ENCODE data around the gene CDCA4.
"Not testable (repeated sequence)": the region's sequence is repeated elsewhere in the genome, so short reads cannot be mapped to it uniquely, and the experiment has no call there.

The CDCA4 gene

GRCh38 chr14:105056303-105056831 lies 35.5 kb upstream of the CDCA4 start:
- DNase-seq, result no peak

- DNase-seq, result no peak
Observed at GRCh38 chr14:105055736-105056302, 34.9 kb upstream of the CDCA4 start.

- no peak for DNase-seq
Observed at GRCh38 chr14:105055334-105055733, 34.5 kb upstream of the CDCA4 start.

- DNase-seq, result no peak
Observed at GRCh38 chr14:105053996-105054395, 33.1 kb upstream of the CDCA4 start.

DNA sequence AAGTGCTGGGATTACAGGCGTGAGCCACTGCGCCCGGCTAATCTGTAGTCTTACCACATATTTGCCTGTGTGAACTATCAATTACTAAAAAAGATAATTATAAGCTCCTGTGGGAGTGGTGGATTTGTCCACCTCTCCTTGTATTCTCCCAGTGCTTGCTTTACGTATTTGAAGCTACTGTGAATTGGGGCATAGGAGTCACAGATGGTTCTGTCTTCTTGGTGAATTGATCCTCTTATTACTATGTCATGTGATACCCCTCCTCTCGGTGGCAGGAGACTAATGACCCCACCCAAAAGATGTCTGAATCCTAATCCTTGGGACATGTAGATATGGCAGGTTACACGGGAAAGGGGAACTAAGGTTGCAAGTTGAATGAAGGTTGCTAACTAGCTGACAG lies 32.5 kb upstream of the CDCA4 start:
- DNase-seq, result no peak

GRCh38 chr14:105052110-105052458 lies 31.2 kb upstream of the CDCA4 start:
- no peak for DNase-seq

DNA sequence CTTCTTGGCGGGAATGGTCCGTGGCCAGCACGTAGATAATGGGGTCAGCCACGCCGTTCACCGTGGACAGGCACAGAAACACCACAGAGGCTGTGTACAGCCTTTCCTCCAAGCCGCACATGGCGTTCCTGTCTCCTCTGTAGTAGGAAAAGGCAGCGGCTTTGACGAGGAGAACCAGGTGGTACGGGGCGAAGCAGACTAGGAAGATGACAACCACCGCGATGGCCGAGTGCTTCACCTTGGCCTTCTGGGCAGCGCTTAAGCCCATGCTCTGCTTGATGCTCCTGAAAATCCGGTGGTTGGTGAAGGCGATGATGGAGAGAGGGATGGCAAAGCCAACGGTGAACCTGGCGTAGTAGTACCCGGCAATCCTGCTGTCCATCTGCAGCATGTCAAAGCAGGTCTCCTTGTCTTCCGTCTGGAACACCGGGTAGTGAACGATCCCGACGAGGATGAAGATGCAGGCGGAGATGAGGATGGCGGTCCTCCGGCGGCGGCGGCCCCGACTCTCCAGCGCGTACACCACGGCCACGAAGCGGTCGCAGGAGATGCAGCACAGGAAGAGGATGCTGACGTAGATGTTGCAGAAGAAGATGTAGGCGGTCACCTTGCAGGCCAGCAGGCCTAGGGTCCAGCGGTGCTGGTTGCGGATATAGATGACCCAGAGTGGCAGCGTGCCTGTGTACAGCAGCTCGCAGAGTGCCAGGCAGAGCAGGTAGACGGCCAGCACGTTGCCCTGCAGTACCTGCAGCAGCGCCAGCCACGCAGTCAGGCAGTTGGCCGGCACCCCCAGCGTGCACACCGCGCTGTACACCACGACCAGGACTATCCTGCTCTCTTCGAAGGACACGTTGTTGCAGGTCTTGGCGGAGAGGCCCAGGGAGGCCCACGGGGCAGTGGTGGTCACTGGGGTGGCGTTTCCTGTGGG lies 30.6 kb upstream of the CDCA4 start:
- no peak for DNase-seq

DNA sequence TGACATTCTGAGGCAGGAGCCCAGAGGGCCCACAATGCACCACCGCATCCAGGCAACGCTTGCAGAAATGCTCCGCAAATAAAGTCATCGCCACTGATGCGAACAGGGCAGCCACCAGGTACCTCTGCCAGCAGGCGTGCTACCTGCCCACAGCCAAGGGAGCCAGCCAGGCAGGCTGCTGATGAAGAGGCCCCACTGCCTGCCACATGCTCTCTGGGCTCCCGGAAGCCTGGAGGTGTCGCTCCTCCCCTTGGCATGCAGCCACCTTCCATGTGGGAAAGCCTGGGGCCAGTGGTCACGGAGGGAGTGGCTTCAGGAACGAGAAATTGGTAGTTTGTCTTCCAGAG lies 29.6 kb upstream of the CDCA4 start:
- DNase-seq, result no peak

- no peak for DNase-seq
Observed at GRCh38 chr14:105049753-105050550, 29.1 kb upstream of the CDCA4 start.

GRCh38 chr14:105047283-105048016 lies 26.6 kb upstream of the CDCA4 start:
- DNase-seq, result no peak

DNA sequence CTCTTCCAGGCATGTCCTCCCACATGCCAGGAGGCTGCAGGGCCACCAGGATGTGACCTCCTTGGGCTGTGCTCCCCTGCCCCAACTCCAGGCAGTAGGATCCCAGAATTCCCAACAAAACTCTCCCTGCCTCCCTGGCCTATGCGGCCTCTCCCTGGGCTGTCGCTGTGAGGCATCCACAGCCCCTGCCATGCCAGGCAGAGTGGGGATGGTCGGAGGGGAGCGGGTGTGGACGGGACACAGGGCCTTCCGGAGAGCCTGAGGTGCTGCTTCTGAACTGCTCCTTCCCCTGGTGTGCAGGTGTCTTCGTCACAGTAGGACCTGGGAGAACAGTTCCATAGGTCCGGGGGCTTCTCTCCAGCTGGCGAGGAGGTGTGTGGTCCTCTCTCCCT lies 26.0 kb upstream of the CDCA4 start:
- DNase-seq, result no peak

GRCh38 chr14:105045710-105046326 lies 24.9 kb upstream of the CDCA4 start:
- peak; percentile 94 for DNase-seq

GRCh38 chr14:105043641-105044040 lies 22.8 kb upstream of the CDCA4 start:
- no peak for DNase-seq

- DNase-seq, result no peak
Observed at GRCh38 chr14:105042813-105043212, 21.9 kb upstream of the CDCA4 start.

DNA sequence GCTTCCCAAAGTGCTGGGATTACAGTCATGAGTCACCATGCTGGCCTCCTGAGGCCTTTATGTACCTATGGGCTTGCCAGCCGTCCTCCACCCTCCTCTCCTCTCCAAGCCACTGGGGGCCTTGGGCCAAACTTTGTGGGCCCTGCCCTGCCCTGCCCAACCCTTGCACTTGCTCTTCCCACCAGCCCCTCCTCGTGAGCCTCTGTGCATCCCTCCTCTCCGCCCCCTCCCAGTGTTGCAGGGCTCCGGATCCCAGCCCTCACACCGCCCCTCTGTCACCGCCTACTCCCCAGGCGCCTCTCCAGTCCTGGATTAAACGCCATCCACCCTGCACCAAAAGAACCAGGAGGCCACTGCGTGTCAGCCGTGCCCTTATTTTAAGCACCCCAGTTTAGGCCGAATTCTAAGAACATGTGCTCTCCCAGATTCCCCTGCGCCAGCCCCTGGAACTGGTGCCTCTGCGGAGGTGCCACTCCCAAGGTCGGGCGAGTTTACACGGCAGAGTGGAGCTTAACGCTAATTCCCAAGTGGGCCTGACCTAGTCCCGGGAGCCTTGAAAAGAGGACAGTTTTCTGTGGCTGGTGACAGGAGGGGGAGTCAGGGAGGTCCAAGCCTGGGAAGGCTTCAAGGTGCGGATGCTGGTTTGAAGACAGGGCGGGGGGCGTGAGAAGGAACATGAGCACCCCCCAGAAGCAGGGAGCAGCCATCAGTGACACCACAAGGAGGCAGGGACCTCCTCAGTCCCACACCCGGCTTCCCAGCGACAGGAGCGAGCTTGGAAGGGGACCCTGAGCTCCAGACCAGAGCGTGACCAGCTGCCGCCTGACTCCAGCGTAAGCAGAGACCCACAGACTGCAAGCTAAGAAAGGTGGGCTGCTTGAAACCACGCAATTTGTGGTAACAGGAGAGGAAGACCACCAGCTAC lies 21.2 kb upstream of the CDCA4 start:
- no peak for DNase-seq

- no peak for DNase-seq
Observed at GRCh38 chr14:105039458-105040205, 18.7 kb upstream of the CDCA4 start.

DNA sequence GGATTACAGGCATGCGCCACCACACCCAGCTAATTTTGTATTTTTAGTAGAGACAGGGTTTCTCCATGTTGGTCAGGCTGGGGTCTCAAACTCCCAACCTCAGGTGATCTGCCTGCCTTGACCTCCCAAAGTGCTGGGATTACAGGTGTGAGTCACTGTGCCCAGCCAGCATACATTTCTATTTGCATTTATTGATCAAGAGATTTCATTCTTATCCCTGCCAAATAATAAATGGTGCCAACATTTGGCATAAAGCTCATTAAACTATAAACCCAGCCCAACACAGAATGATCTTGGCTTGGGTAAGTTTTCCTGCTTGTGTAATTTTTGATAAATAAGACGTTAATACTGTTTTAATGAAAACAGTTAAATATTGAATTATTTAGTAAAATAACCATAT lies 14.7 kb upstream of the CDCA4 start:
- not testable (repeated sequence) for DNase-seq

DNA sequence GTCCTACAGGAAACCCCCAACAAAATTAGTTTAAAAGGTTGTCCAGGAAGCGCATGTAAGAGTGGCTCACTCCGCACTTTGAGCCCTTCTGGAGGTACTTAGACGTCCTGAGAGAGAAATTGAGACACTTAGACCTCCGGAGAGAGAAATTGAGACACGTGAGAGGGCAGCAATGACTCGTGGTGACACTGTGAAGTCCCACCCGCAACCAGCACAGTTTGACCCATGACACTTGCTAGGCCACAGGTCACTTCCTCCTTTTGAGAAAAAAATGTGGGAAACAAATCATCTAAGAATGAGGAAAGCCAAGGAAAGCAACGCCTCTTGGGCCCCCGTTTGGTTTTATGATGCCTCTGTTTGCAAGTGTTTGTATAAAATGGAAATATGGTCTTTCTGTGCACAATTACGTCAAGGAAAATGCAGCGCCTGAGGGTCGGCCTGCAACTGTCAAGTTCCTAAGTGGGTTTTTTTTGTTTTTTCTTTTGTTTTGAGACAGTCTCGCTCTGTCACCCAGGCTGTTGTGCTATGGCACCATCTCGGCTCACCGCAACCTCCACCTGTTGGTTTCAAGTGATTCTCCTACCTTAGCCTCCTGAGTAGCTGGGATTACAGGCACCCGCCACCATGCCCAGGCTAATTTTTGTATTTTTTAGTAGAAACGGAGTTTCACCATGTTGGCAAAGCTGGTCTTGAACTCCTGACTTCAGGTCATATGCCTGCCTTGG lies 13.6 kb upstream of the CDCA4 start:
- DNase-seq, result no peak

- not testable (repeated sequence) for DNase-seq
Observed at GRCh38 chr14:105033412-105033900, 12.6 kb upstream of the CDCA4 start.
